Mesodermal cell (in vitro differentiated cells): Measurements from ENCODE around the gene AFF3.

Experiments
- H3K27ac ChIP-seq: 2 replicates; pipeline ENCODE4 v1.7.0; 2013; ENCODE audit warnings: mild to moderate bottlenecking, low read depth, low read length, moderate library complexity; ENCODE audit not compliant: severe bottlenecking
- H3K36me3 ChIP-seq: 2 replicates; pipeline ENCODE4 v1.7.1; 2013; ENCODE audit warnings: mild to moderate bottlenecking, low read length, moderate library complexity; ENCODE audit not compliant: control insufficient read depth, insufficient read depth
- H3K4me1 ChIP-seq: one replicate; pipeline ENCODE4 v1.7.1; 2013; ENCODE audit warnings: mild to moderate bottlenecking, low read length; ENCODE audit not compliant: insufficient read depth, control insufficient read depth, poor library complexity, severe bottlenecking
- H3K4me3 ChIP-seq: 2 replicates; pipeline ENCODE4 v1.7.0; 2013; ENCODE audit warnings: low read length, control low read depth, mild to moderate bottlenecking; ENCODE audit not compliant: insufficient read depth, poor library complexity, severe bottlenecking; ENCODE audit errors: extremely low read depth
- H3K9me3 ChIP-seq: 2 replicates; pipeline ENCODE4 v1.7.1; 2013; ENCODE audit warnings: mild to moderate bottlenecking, low read length, moderate library complexity; ENCODE audit not compliant: control insufficient read depth
- WGBS, 2 experiments: methylation state at CpG; one replicate each; pipeline ENCODE4 v1.1.5; 2013; ENCODE audit warnings: missing lambda C conversion rate in 2 of 2; ENCODE audit not compliant: insufficient coverage in 2 of 2; 5-methylcytosine and 5-hydroxymethylcytosine counted together

AFF3 gene

GRCh38 chr2:99809259-99809900, 333.0 kb downstream of the AFF3 start:
- H3K27ac ChIP-seq = no peak overlapping the region
- 91 to 100% methylated on average over 4 to 6 of the region's 8 CpGs for WGBS, 2 experiments

GRCh38 chr2:99808361-99809200, 333.8 kb downstream of the AFF3 start:
- Histone ChIP-seq H3K4me1 (peaks cover 9% of the 10 kb centered on the region), H3K9me3 (no peaks in the 10 kb centered on the region), H3K4me3 (no peak overlapping the region), H3K36me3 (no peaks in the 10 kb centered on the region), H3K27ac (no peak overlapping the region)
- WGBS, 2 experiments = 86 to 89% methylated on average over 3 of the region's 4 CpGs

More at GRCh38 chr2:99809259-99809900, 333.0 kb downstream of the AFF3 start:
- Histone ChIP-seq H3K9me3 (no peaks in the 10 kb centered on the region), H3K36me3 (no peaks in the 10 kb centered on the region), H3K4me3 (no peak overlapping the region), H3K4me1 (peaks cover 6% of the 10 kb centered on the region)

GRCh38 chr2:99806758-99807157, 335.6 kb downstream of the AFF3 start:
- WGBS, 2 experiments = 82 to 100% methylated on average over 1 to 3 of the region's 4 CpGs
- peaks cover 9% of the 10 kb centered on the region for H3K4me1 ChIP-seq
- H3K9me3 ChIP-seq = no peaks in the 10 kb centered on the region

GRCh38 chr2:99805930-99806476, 336.4 kb downstream of the AFF3 start:
- Histone ChIP-seq H3K36me3 (no peaks in the 10 kb centered on the region), H3K4me3 (no peak overlapping the region), H3K4me1 (peaks cover 9% of the 10 kb centered on the region), H3K27ac (no peak overlapping the region), H3K9me3 (no peaks in the 10 kb centered on the region)
- 95% methylated on average over 3 of the region's 5 CpGs for WGBS, 2 experiments

More at GRCh38 chr2:99806758-99807157, 335.6 kb downstream of the AFF3 start:
- Histone ChIP-seq H3K4me3 (no peak overlapping the region), H3K27ac (no peak overlapping the region), H3K36me3 (no peaks in the 10 kb centered on the region)

- no peak overlapping the region for H3K4me3 ChIP-seq
- peaks cover 9% of the 10 kb centered on the region for H3K4me1 ChIP-seq
- H3K27ac ChIP-seq = no peak overlapping the region
- no peaks in the 10 kb centered on the region for H3K36me3 ChIP-seq
- no peaks in the 10 kb centered on the region for H3K9me3 ChIP-seq
- WGBS, 2 experiments = 60% methylated on average over 1 of the region's 1 CpG; no CpG with 5 or more reads in 1 of the 2 experiments
Observed at GRCh38 chr2:99803846-99804245, 338.5 kb downstream of the AFF3 start.

- no peaks in the 10 kb centered on the region for H3K36me3 ChIP-seq
- no peak overlapping the region for H3K27ac ChIP-seq
- no peak overlapping the region for H3K4me3 ChIP-seq
- peaks cover 9% of the 10 kb centered on the region for H3K4me1 ChIP-seq
- H3K9me3 ChIP-seq = no peaks in the 10 kb centered on the region
- 80% methylated on average over 1 of the region's 1 CpG; no CpG with 5 or more reads in 1 of the 2 experiments for WGBS, 2 experiments
Observed at GRCh38 chr2:99802734-99803133, 339.7 kb downstream of the AFF3 start.

GRCh38 chr2:99801327-99801901, 341.0 kb downstream of the AFF3 start:
- no peaks in the 10 kb centered on the region for H3K36me3 ChIP-seq
- no peak overlapping the region for H3K27ac ChIP-seq
- H3K9me3 ChIP-seq = no peaks in the 10 kb centered on the region
- 92 to 93% methylated on average over 2 of the region's 4 CpGs for WGBS, 2 experiments
- no peak overlapping the region for H3K4me3 ChIP-seq
- H3K4me1 ChIP-seq = peaks cover 8% of the 10 kb centered on the region

GRCh38 chr2:99797475-99797874, 344.9 kb downstream of the AFF3 start:
- Histone ChIP-seq H3K4me3 (no peak overlapping the region), H3K4me1 (no peaks in the 10 kb centered on the region), H3K9me3 (no peaks in the 10 kb centered on the region), H3K36me3 (no peaks in the 10 kb centered on the region), H3K27ac (no peak overlapping the region)
- WGBS, 2 experiments = no CpG with 5 or more reads among the region's 1 CpG

- Histone ChIP-seq H3K4me3 (no peak overlapping the region), H3K4me1 (no peaks in the 10 kb centered on the region), H3K27ac (no peak overlapping the region), H3K36me3 (no peaks in the 10 kb centered on the region), H3K9me3 (no peaks in the 10 kb centered on the region)
Observed at GRCh38 chr2:99794414-99794813, 348.0 kb downstream of the AFF3 start.

- Histone ChIP-seq H3K9me3 (no peaks in the 10 kb centered on the region), H3K36me3 (no peaks in the 10 kb centered on the region), H3K4me3 (no peak overlapping the region), H3K27ac (no peak overlapping the region), H3K4me1 (no peaks in the 10 kb centered on the region)
- WGBS, 2 experiments = 85 to 89% methylated on average over 7 to 8 of the region's 8 CpGs
Observed at GRCh38 chr2:99793022-99793421, 349.4 kb downstream of the AFF3 start.
